Keratinocyte (primary cell): Measurements from ENCODE around the gene IHH. TPM values are rescaled to one million over a fixed set of nuclear protein-coding genes. Genes with fewer than 3 reads are reported as not detected.

Experiments
- DNase-seq: peaks from one replicate; pipeline ENCODE4 v3.0.0-alpha.2; 2011; ENCODE audit warnings: low read depth, missing footprints, low spot score
- FAIRE-seq: peaks from 2 replicates; lab custom pipeline; 2011; peaks lifted over from hg19 to GRCh38; lab: Jason Lieb, UNC
- H2AFZ ChIP-seq: 2 replicates; pipeline ENCODE4 v1.6.0; 2012; ENCODE audit warnings: low read length, control low read depth, inconsistent platforms; ENCODE audit not compliant: control insufficient read depth
- H3K27ac ChIP-seq: 2 replicates; pipeline ENCODE4 v1.5.1; 2011; ENCODE audit warnings: low read length; ENCODE audit not compliant: control insufficient read depth, insufficient read depth
- H3K27me3 ChIP-seq: 3 replicates; pipeline ENCODE4 v1.6.0; 2011; ENCODE audit warnings: low read length; ENCODE audit not compliant: control insufficient read depth, insufficient read depth; ENCODE audit errors: extremely low read depth
- H3K36me3 ChIP-seq, 2 experiments: 2 replicates in 1 of 2; 3 replicates in 1 of 2; pipeline ENCODE4 v1.5.1; 2011; ENCODE audit warnings: low read length in 2 of 2, mild to moderate bottlenecking in 1 of 2; ENCODE audit not compliant: control insufficient read depth in 2 of 2, insufficient read depth in 2 of 2; ENCODE audit errors: extremely low read depth in 1 of 2
- H3K4me1 ChIP-seq: 3 replicates; pipeline ENCODE4 v1.5.1; 2011; ENCODE audit warnings: low read length; ENCODE audit not compliant: control insufficient read depth, insufficient read depth; ENCODE audit errors: extremely low read depth
- H3K4me2 ChIP-seq: 3 replicates; pipeline ENCODE4 v1.6.0; 2011; ENCODE audit warnings: low read depth, low read length; ENCODE audit not compliant: control insufficient read depth, insufficient read depth; ENCODE audit errors: extremely low read depth
- H3K4me3 ChIP-seq, 3 experiments: fragments of 200-600 bp in 1 of 3; sonication (generic) in 1 of 3; 2 replicates in 2 of 3; 3 replicates in 1 of 3; pipeline ENCODE4 v1.5.1; 2011 to 2016; ENCODE audit warnings: low read length in 3 of 3, mild to moderate bottlenecking in 3 of 3, control low read depth in 2 of 3, inconsistent platforms in 1 of 3, low read depth in 1 of 3, mixed read lengths in 1 of 3, mixed run types in 1 of 3, moderate library complexity in 1 of 3; ENCODE audit not compliant: control insufficient read depth in 2 of 3, insufficient read depth in 2 of 3; ENCODE audit errors: extremely low read depth in 1 of 3
- H3K79me2 ChIP-seq: 2 replicates; pipeline ENCODE4 v1.6.0; 2012; ENCODE audit warnings: low read length; ENCODE audit not compliant: control insufficient read depth, insufficient read depth
- H3K9ac ChIP-seq: 3 replicates; pipeline ENCODE4 v1.6.0; 2011; ENCODE audit warnings: low read length; ENCODE audit not compliant: control insufficient read depth, insufficient read depth; ENCODE audit errors: extremely low read depth
- H3K9me1 ChIP-seq: 3 replicates; pipeline ENCODE4 v1.6.0; 2011; ENCODE audit warnings: low read length; ENCODE audit not compliant: control insufficient read depth, insufficient read depth; ENCODE audit errors: extremely low read depth
- H3K9me3 ChIP-seq: 2 replicates; pipeline ENCODE4 v1.5.1; 2012; ENCODE audit warnings: low read depth, low read length; ENCODE audit not compliant: control insufficient read depth
- H4K20me1 ChIP-seq: 3 replicates; pipeline ENCODE4 v1.6.0; 2011; ENCODE audit warnings: low read length; ENCODE audit not compliant: control insufficient read depth, insufficient read depth; ENCODE audit errors: extremely low read depth
- EZH2 ChIP-seq: IDR thresholded peaks from one replicate; pipeline ENCODE4 v1.6.1; 2012; ENCODE audit warnings: inconsistent platforms, mild to moderate bottlenecking, low read length, moderate library complexity
- dilution Hi-C: fragments of 300-500 bp; cut with MboI; formaldehyde crosslinking; loops from one replicate; pipeline ENCODE4 v1.7.0; 2020; ENCODE audit warnings: low sequenced_read_pairs; ENCODE audit not compliant: extremely low pct_ligation_motif_present
- polyA plus RNA-seq, 5 experiments: library from polyadenylated mRNA; depleted of rRNA in 3 of 5; stranded (reverse) in 3 of 5; stranded (forward) in 1 of 5; unstranded in 1 of 5; fragments of >200 nt; gene quantifications; 1 replicate in 1 of 5; 2 replicates in 3 of 5; 3 replicates in 1 of 5; pipeline versions ENCODE4 v1.2.1 to v1.2.3, GENCODE V29; 2011 to 2012; ENCODE audit warnings: missing spikeins in 2 of 5, low read depth in 1 of 5, low replicate concordance in 1 of 5
- TF ChIP-seq, protein P1 (sequence below), 3 experiments: IDR thresholded peaks in 1 of 3; conservative IDR thresholded peaks in 1 of 3; optimal IDR thresholded peaks in 1 of 3; 2 replicates in 2 of 3; 3 replicates in 1 of 3; pipeline versions ENCODE3 to v1.5.1; 2011; ENCODE audit warnings: low read length in 3 of 3, mild to moderate bottlenecking in 3 of 3, moderate library complexity in 2 of 3, control low read depth in 1 of 3, inconsistent platforms in 1 of 3; ENCODE audit not compliant: insufficient read depth in 2 of 3; ENCODE audit errors: extremely low read depth in 1 of 3

IHH gene
- polyA plus RNA-seq, 1 donor (not counting 4 experiments of a cell fraction or from before 2014, with no cell fraction given): not detected

DNA sequence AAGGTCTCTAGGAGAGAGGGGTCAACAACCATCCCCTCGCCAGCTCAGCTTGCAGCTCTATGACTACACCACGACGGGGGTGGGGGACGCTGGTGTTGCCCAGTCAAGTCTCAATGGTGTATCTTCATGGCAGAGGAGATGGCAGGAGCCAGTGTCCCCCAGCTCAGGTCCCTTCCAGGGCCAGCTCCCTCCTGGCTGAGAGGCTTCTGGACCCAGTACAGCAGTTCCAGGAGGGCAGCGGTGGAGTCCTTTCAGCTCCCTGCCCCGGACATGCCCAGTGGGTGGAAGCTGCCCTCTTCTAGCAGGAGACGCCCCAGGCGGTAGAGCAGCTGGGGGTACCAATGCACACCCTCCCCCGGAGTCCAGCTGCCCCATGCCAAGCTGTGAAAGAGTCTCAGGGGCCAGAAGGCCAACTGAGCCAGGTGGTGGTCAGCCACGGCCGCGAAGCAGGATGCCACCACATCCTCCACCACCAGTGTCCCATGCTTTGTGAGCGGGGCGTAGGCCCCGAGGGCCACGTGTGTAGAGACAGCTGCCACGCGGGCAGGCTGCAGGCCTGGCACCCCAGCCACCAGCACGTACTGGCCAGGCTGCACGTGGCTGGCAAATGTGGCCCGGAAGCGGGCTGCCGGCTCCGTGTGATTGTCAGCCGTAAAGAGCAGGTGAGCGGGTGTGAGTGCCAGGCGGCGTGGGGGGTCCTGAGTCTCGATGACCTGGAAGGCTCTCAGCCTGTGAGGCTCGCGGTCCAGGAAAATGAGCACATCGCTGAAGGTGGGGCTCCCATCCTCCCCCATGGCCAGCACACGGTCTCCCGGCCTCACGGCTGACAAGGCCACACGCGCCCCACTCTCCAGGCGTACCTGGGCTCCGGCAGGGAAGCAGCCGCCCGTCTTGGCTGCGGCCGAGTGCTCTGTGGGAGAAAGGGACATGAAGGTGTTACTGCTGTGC is 5.5 kb downstream of the IHH start:
- Histone ChIP-seq H3K4me3 (no peak overlapping the region), H3K9me1 (no peaks in the 10 kb centered on the region), H3K36me3 (no peaks in the 10 kb centered on the region), H3K27ac (no peak overlapping the region), H3K27me3 (peaks cover 56% of the 10 kb centered on the region), H3K79me2 (no peaks in the 10 kb centered on the region), H3K4me1 (peaks cover 8% of the 10 kb centered on the region), H3K9me3 (no peaks in the 10 kb centered on the region), H2AFZ (no peak overlapping the region), H3K9ac (no peak overlapping the region), H4K20me1 (peaks cover 2% of the 10 kb centered on the region), H3K4me2 (no peak overlapping the region)
- no peak for TF ChIP-seq EZH2
- dilution Hi-C loops: no loop called here
- DNase-seq (no peak), FAIRE-seq (no peak)

DNA sequence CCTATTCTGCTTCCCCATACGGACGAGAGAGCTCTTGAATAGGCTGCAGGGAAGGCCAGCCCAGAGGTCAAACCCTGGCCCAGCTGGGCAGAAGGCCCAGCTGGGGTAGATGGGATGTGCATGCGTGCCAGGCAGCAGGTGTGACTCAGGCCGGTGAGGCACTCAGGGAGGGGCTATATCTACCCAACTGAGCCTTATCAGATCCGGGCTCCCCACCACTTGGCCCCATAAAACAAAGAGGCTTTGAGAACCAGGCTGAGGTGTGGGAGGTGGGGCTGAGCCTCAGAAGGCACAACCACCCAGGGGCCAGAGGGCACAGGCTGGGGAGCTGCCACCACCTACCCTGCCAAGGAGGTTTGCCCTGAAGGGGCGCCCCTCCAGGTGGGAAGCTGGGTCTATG is 11.4 kb downstream of the IHH start:
- TF ChIP-seq EZH2: no peak
- TF ChIP-seq, protein P1, sequence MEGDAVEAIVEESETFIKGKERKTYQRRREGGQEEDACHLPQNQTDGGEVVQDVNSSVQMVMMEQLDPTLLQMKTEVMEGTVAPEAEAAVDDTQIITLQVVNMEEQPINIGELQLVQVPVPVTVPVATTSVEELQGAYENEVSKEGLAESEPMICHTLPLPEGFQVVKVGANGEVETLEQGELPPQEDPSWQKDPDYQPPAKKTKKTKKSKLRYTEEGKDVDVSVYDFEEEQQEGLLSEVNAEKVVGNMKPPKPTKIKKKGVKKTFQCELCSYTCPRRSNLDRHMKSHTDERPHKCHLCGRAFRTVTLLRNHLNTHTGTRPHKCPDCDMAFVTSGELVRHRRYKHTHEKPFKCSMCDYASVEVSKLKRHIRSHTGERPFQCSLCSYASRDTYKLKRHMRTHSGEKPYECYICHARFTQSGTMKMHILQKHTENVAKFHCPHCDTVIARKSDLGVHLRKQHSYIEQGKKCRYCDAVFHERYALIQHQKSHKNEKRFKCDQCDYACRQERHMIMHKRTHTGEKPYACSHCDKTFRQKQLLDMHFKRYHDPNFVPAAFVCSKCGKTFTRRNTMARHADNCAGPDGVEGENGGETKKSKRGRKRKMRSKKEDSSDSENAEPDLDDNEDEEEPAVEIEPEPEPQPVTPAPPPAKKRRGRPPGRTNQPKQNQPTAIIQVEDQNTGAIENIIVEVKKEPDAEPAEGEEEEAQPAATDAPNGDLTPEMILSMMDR (optimal IDR thresholded peaks at IDR 0.05 in 1 of 3, IDR thresholded peaks at IDR 0.05 in 1 of 3, conservative IDR thresholded peaks at IDR 0.05 in 1 of 3; ENCODE audit: extremely low read depth in 1 of 3, insufficient read depth in 2 of 3, low read length in 3 of 3): no peak
- H3K27ac ChIP-seq: no peak overlapping the region
- H3K9me3 ChIP-seq: no peaks in the 10 kb centered on the region
- H4K20me1 ChIP-seq: no peaks in the 10 kb centered on the region
- no peaks in the 10 kb centered on the region for H3K9me1 ChIP-seq
- no peaks in the 10 kb centered on the region for H3K79me2 ChIP-seq
- dilution Hi-C loops: no loop called here
- H3K4me3 ChIP-seq: no peak overlapping the region
- no peak overlapping the region for H3K9ac ChIP-seq
- no peaks in the 10 kb centered on the region for H3K36me3 ChIP-seq
- H3K27me3 ChIP-seq: no peaks in the 10 kb centered on the region
- no peak for DNase-seq
- no peaks in the 10 kb centered on the region for H3K4me1 ChIP-seq
- no peak overlapping the region for H2AFZ ChIP-seq
- FAIRE-seq: no peak
- H3K4me2 ChIP-seq: no peak overlapping the region
